K562 (cell line): Measurements from ENCODE around the gene ENTR1. TPM values are rescaled to one million over a fixed set of nuclear protein-coding genes. Genes with fewer than 3 reads are reported as not detected.
A peak's percentile ranks its signal among the peaks of the same experiment; 100 is the strongest.

Experiments used
- ATAC-seq: fragments of 200-7000 bp; cut with Tn5 transposase; 3 replicates; pipeline ENCODE4 v1.9.1; 2020; ENCODE audit warnings: moderate library complexity
- BruUV-seq: library from RNA; stranded (reverse); fragments of 400-500 nt; replicated peaks from 2 replicates; lab custom pipeline; 2021; lab: Mats Ljungman, UMichigan
- CTCF ChIA-PET: fragments of 300-600 bp; formaldehyde crosslinking; extraction: SDS; loops from one replicate; lab custom pipeline; 2021; ENCODE audit warnings: low intra/inter-chr PET ratio; lab: Yijun Ruan, JAX
- POLR2A ChIA-PET: fragments of 300-600, 350-650 bp; sonication (Branson Sonifier 250); formaldehyde crosslinking; extraction: SDS; loops from one replicate; lab custom pipeline; 2021; ENCODE audit warnings: antibody characterized with exemption, inconsistent platforms; lab: Yijun Ruan, JAX
- DNase-seq, 4 experiments: peaks; one replicate each; pipeline versions ENCODE4 v3.0.0 to v3.0.0-alpha.2; 2011 to 2018; ENCODE audit warnings: low spot score in 3 of 4, mixed read lengths in 3 of 4; ENCODE audit errors: extremely low read depth in 1 of 4
- FAIRE-seq: peaks from 2 replicates; lab custom pipeline; 2011; peaks lifted over from hg19 to GRCh38; lab: Jason Lieb, UNC
- H2AFZ ChIP-seq: 2 replicates; pipeline ENCODE4 v1.6.0; 2011; ENCODE audit warnings: low read depth, low read length, control low read depth, inconsistent platforms
- H3K27ac ChIP-seq: fragments of 200-600 bp; 3 replicates; pipeline ENCODE4 v1.8.0; 2011; ENCODE audit warnings: low read depth, mild to moderate bottlenecking, control low read depth, inconsistent platforms, low read length, moderate library complexity, mixed read lengths; ENCODE audit errors: extremely low read depth
- H3K27me3 ChIP-seq, 2 experiments: fragments of 300-600 bp in 1 of 2; 2 replicates in 1 of 2; 3 replicates in 1 of 2; pipeline versions ENCODE4 v1.6.0 to v1.8.0; 2011; ENCODE audit warnings: inconsistent platforms in 2 of 2, low read length in 2 of 2, mild to moderate bottlenecking in 1 of 2, mixed read lengths in 1 of 2, moderate library complexity in 1 of 2; ENCODE audit not compliant: control insufficient read depth in 2 of 2, insufficient read depth in 2 of 2
- H3K36me3 ChIP-seq: fragments of 300-600 bp; 3 replicates; pipeline ENCODE4 v1.8.0; 2011; ENCODE audit warnings: mild to moderate bottlenecking, low read length, inconsistent platforms; ENCODE audit not compliant: control insufficient read depth, insufficient read depth
- H3K4me1 ChIP-seq, 2 experiments: fragments of 200-600 bp in 1 of 2; replicated peaks in 1 of 2; 2 replicates in 1 of 2; 3 replicates in 1 of 2; pipeline versions ENCODE4 v1.5.1 to v1.8.0; 2011; ENCODE audit warnings: inconsistent platforms in 2 of 2, low read length in 2 of 2, mild to moderate bottlenecking in 1 of 2, mixed read lengths in 1 of 2, moderate library complexity in 1 of 2; ENCODE audit not compliant: control insufficient read depth in 2 of 2, insufficient read depth in 2 of 2
- H3K4me2 ChIP-seq: 2 replicates; pipeline ENCODE4 v1.6.1; 2011; ENCODE audit warnings: low read length, control low read depth, inconsistent platforms, mixed read lengths; ENCODE audit not compliant: insufficient read depth
- H3K4me3 ChIP-seq: fragments of 200-600 bp; sonication (generic), shearing (Covaris generic); 2 replicates; pipeline ENCODE4 v1.5.1; 2016; ENCODE audit warnings: control low read depth, inconsistent platforms
- H3K79me2 ChIP-seq: fragments of 200-600 bp; 3 replicates; pipeline ENCODE4 v1.8.0; 2011; ENCODE audit warnings: low read length, inconsistent platforms; ENCODE audit not compliant: control insufficient read depth, insufficient read depth
- H3K9ac ChIP-seq, 2 experiments: 2 replicates each; pipeline versions ENCODE4 v1.6.0 to v1.6.1; 2011; ENCODE audit warnings: low read depth in 2 of 2, low read length in 2 of 2, control low read depth in 1 of 2, inconsistent platforms in 1 of 2, mild to moderate bottlenecking in 1 of 2, mixed read lengths in 1 of 2; ENCODE audit not compliant: insufficient read depth in 1 of 2
- H3K9me1 ChIP-seq: one replicate; pipeline ENCODE4 v1.6.0; 2011; ENCODE audit warnings: inconsistent platforms, mild to moderate bottlenecking, low read length, moderate library complexity; ENCODE audit not compliant: control insufficient read depth, insufficient read depth
- H3K9me3 ChIP-seq: replicated peaks from 2 replicates; pipeline ENCODE4 v1.5.1; 2011; ENCODE audit warnings: low read depth, low read length, inconsistent platforms; ENCODE audit not compliant: control insufficient read depth, insufficient read depth
- H4K20me1 ChIP-seq: replicated peaks from 2 replicates; pipeline ENCODE4 v1.6.1; 2011; ENCODE audit warnings: low read length, inconsistent platforms, mixed read lengths; ENCODE audit not compliant: control insufficient read depth, insufficient read depth
- GMEB1 ChIP-seq: fragments of 250-450 bp; sonication (Bioruptor Pico); IDR thresholded peaks from 2 replicates; pipeline ENCODE4 v1.4.0; 2020; ENCODE audit warnings: mild to moderate bottlenecking
- TFAP4 ChIP-seq: sonication (generic); formaldehyde crosslinking; IDR thresholded peaks from 2 replicates; pipeline ENCODE4 v1.8.0; 2022; ENCODE audit warnings: missing genetic modification reagents, mild to moderate bottlenecking, moderate library complexity, borderline replicate concordance
- WGBS: fragments of 100-300 bp; shearing (Covaris generic); methylation state at CpG from one replicate; pipeline ENCODE4 v1.1.6; 2016; ENCODE audit warnings: low coverage, mixed read lengths; ENCODE audit not compliant: insufficient coverage; ENCODE audit errors: missing lambda C conversion rate; 5-methylcytosine and 5-hydroxymethylcytosine counted together
- in situ Hi-C: fragments of 300-500 bp; cut with MboI; formaldehyde crosslinking; loops from 4 replicates; pipeline ENCODE4 v1.15.0; 2018; ENCODE audit warnings: inconsistent platforms, mixed read lengths
- intact Hi-C: fragments of 100-400 bp; cut with micrococcal nuclease; formaldehyde crosslinking; loops from 2 replicates; pipeline ENCODE4 v1.14.2; 2022
- polyA plus RNA-seq, 8 experiments: library from polyadenylated mRNA; depleted of rRNA in 4 of 8; stranded (reverse) in 5 of 8; unstranded in 3 of 8; fragments of >200 nt; fragmentation: Nextera tagmentation in 2 of 8; fragmentation: Illumina TruSeq in 1 of 8; extraction: Ambion mirVana in 2 of 8; extraction: Trizol in 1 of 8; gene quantifications; 2 replicates each; pipeline versions ENCODE4 v1.2.1 to v1.2.3, GENCODE V29; 2011 to 2014; ENCODE audit warnings: inconsistent platforms in 1 of 8, missing spikeins in 1 of 8
- total RNA-seq, 7 experiments: library from RNA; depleted of rRNA in 6 of 7; stranded (reverse); fragments of >200 nt in 6 of 7; fragmentation: Illumina TruSeq in 2 of 7; extraction: Trizol in 2 of 7; gene quantifications; 2 replicates each; pipeline versions ENCODE4 v1.2.1 to v1.2.3, GENCODE V29; 2011 to 2021; ENCODE audit warnings: low replicate concordance in 1 of 7

ENTR1 gene
- total and polyA plus RNA-seq, 9 of the 15 experiments (the other 6 are each of a cell fraction or from before 2014, with no cell fraction given): 6.7 to 106 (median 72.6) TPM

GRCh38 chr9:136358888-136359287, 51.5 kb downstream of the ENTR1 start:
- WGBS: 36% methylated on average over 2 of the region's 2 CpGs
- intact Hi-C loops (no loop called here), in situ Hi-C loops (no loop called here)
- FAIRE-seq (no peak), ATAC-seq (no peak), DNase-seq (no peak)
- H2AFZ ChIP-seq: no peak overlapping the region
- BruUV-seq: no TSS peak
- H3K4me1 ChIP-seq: peaks cover 7 to 93% of the 10 kb centered on the region in 2 experiments
- no peaks in the 10 kb centered on the region for H3K27me3 ChIP-seq
- CTCF ChIA-PET: no interaction called here
- H3K9me3 ChIP-seq: no peaks in the 10 kb centered on the region
- POLR2A ChIA-PET: interaction anchor here (1.8 kb wide), 1 partner anchor 9 kb away, joined by 4 read pairs; no protein-coding TSS in a partner anchor
- H3K9me1 ChIP-seq: no peaks in the 10 kb centered on the region
- no peak overlapping the region for H3K4me2 ChIP-seq
- H4K20me1 ChIP-seq: no peaks in the 10 kb centered on the region
- H3K36me3 ChIP-seq: peaks cover 6% of the 10 kb centered on the region; the same call in 1 of the 3 replicates
- 0 out of 2 replicates have a peak, but pooled peaks have one; percentile 21 for TF ChIP-seq TFAP4
- TF ChIP-seq GMEB1 (CRISPR knock-in tag): no peak
- TF ChIP-seq, all 486 proteins: peak for 1
- Histone ChIP-seq H3K9ac (no peak overlapping the region; a peak in 1 of 4 replicates), H3K79me2 (no peaks in the 10 kb centered on the region; the same call in 2 of the 3 replicates), H3K4me3 (no peak overlapping the region), H3K27ac (no peak overlapping the region)
